Measurements from ENCODE around the gene GALNT18.

- TF ChIP-seq, protein P1, sequence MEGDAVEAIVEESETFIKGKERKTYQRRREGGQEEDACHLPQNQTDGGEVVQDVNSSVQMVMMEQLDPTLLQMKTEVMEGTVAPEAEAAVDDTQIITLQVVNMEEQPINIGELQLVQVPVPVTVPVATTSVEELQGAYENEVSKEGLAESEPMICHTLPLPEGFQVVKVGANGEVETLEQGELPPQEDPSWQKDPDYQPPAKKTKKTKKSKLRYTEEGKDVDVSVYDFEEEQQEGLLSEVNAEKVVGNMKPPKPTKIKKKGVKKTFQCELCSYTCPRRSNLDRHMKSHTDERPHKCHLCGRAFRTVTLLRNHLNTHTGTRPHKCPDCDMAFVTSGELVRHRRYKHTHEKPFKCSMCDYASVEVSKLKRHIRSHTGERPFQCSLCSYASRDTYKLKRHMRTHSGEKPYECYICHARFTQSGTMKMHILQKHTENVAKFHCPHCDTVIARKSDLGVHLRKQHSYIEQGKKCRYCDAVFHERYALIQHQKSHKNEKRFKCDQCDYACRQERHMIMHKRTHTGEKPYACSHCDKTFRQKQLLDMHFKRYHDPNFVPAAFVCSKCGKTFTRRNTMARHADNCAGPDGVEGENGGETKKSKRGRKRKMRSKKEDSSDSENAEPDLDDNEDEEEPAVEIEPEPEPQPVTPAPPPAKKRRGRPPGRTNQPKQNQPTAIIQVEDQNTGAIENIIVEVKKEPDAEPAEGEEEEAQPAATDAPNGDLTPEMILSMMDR (IDR thresholded peaks at IDR 0.05; ENCODE audit: low read length) = no peak
- TF ChIP-seq EZH2 (optimal IDR thresholded peaks at IDR 0.05; ENCODE audit: low read depth, low read length) = no peak
- no peak for TF ChIP-seq EZH2phosphoT487 (IDR thresholded peaks at IDR 0.05; ENCODE audit: low read length)
Measured at GRCh38 chr11:11661326-11662040, 39.7 kb upstream of the GALNT18 start.
